ENCODE measurements around the gene PHF2. TPM values are rescaled to one million over a fixed set of nuclear protein-coding genes. Genes with fewer than 3 reads are reported as not detected.

Gene PHF2
- total RNA-seq, 4 donors from 2014 or later = 15.0 to 28.6 (median 20.4) TPM

DNA sequence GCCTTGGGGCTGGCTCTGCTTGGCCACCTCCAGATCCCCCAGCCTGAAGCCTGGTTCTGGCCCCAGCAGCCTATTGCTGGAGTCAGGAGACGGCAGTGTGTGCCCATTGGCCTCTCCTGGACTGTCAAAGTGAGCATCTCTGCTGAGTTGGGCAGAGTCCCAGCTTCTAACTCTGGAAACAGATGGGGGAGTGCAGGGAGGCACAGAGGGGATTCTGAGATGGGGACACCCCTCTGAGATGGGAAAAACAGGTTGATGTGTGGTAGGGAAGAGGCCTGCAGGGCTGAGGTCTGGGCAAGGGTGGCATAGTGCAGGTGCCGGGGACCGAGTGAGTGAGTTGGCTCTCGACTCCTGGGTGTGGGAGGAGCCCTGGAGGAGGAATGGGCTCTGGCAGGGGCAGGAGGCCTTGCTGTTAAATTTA lies 27.5 kb downstream of the PHF2 start:
- TF ChIP-seq, protein P1, sequence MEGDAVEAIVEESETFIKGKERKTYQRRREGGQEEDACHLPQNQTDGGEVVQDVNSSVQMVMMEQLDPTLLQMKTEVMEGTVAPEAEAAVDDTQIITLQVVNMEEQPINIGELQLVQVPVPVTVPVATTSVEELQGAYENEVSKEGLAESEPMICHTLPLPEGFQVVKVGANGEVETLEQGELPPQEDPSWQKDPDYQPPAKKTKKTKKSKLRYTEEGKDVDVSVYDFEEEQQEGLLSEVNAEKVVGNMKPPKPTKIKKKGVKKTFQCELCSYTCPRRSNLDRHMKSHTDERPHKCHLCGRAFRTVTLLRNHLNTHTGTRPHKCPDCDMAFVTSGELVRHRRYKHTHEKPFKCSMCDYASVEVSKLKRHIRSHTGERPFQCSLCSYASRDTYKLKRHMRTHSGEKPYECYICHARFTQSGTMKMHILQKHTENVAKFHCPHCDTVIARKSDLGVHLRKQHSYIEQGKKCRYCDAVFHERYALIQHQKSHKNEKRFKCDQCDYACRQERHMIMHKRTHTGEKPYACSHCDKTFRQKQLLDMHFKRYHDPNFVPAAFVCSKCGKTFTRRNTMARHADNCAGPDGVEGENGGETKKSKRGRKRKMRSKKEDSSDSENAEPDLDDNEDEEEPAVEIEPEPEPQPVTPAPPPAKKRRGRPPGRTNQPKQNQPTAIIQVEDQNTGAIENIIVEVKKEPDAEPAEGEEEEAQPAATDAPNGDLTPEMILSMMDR (IDR thresholded peaks at IDR 0.05; ENCODE audit: low read depth) = no peak

DNA sequence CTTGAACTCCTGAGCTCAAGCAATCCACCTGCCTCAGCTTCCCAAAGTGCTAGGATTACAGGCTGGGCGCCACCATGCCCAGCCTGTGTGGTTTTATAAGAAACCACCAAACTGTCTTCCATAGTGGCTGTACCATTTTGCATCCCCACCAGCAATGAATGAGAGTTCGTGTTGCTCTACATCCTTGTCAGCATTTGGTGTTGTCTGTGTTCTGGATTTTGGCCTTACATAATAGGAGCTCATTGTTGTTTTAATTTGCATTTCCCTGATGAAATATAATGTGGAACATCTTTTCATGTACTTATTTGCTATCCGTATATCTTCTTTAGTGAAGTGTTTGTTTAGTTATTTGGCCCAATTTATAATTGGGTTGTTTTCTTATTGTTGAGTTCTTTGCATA lies 29.8 kb downstream of the PHF2 start:
- TF ChIP-seq, protein P1 (IDR thresholded peaks at IDR 0.05; ENCODE audit: low read depth) = no peak

DNA sequence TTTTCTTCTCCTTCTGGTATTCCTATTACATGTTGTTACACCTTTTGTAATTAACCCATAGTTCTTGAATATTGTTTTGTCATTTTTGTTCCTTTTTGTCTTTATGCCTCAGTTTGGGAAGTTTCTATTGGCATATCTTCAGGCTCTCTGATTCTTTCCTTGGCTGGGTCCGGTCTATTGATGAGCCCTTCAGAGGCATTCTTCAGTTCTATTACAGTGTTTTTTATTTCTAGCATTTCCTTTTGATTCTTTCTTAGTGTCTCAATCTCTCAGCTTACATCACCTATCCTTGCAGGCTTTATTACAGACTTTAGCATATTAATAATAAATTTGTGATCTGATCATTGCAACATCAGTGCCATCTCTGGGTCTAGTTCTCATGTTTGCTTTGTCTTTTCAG lies 33.8 kb downstream of the PHF2 start:
- TF ChIP-seq, protein P1 (IDR thresholded peaks at IDR 0.05; ENCODE audit: low read depth) = no peak

DNA sequence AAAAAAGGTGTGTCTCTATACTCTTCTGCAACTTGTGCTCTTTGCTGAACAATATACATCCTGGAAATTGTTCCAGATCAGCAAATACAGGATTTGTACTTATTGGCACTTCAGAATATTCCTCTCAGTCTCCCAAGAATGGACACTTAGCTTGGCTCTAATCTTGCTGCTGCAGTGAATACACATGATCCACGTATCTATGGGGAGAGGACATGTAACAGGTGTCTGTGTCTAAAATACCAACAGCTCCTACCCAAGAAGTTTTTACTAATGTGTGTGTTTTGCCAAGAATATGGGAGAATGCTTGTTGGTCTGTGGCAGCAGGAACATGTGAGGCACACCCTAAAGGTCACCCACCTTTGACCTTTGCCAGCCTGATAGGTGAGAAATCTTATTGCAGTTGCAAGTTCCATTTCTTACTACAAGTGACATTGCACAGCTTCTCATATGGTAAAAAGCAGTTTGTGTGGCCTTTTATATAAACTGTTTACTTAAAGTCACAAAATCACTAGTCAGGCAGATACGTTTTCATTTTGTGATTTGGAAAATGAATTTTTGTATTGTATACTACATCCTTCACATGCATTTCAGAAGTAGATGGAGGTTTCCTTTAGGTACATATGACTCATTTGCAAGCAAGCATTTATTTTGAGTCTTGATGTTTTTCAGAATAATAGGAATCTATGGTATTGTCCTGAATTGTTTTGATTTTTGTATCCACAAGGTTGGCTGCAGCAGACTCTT lies 35.8 kb downstream of the PHF2 start:
- TF ChIP-seq, protein P1 (IDR thresholded peaks at IDR 0.05; ENCODE audit: low read depth) = no peak

DNA sequence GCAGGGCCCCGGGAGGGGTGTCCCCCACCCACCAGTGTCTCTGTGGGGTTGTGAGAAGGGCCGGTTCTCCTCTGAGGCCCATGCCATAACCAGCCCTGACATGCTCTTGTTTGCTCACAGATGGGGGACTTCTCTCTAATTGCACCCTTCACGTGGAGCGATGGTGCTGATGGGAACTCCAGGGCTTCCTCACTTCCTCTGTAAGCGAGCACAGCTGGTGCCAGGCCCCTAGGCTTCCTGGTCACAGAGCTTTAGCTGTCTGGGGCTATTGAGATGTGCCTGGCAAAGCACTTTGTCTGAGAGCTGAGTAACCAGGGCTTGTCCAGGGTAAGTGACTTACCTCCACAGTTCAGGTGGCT lies 36.4 kb downstream of the PHF2 start:
- TF ChIP-seq, protein P1 (IDR thresholded peaks at IDR 0.05; ENCODE audit: low read depth) = no peak

DNA sequence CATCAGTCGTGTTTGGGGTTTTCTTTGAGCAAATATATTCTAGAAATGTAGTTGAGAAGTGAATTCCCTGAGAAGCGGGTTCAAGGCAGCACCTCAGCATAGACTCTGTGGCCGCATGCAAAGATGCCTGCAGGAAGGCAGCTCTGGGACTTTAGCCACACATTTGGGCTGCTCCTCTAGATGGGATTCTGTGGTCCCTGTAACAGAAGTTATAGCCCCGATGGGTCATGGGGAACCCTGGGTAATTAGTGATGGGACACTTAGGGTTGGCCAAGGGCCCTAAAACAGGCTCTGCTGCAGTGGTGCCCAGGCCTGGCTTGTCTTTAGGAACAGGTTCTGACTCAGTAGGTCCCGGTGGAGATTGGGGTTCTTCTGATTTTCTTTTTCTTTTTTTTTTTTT lies 36.8 kb downstream of the PHF2 start:
- TF ChIP-seq, protein P1 (IDR thresholded peaks at IDR 0.05; ENCODE audit: low read depth) = no peak

DNA sequence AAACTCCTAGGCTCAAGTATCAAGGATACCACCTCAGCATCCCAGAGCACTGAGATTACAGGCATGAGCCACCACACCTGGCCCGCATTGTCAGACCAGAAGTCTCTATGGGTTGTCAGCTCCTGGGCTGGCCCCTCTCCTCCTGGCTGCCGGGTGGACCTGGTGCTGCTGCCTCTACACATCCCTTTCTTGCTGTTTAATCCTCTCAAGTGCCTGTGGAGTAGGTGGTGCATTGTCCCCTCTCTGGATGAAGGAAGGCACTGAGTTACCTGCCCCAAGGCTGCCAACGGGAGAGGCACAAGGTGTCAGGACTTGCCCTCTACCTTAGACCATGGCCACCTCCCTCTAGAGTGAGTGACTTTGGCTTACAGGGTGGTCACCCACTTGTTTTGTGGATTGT lies 37.4 kb downstream of the PHF2 start:
- TF ChIP-seq, protein P1 (IDR thresholded peaks at IDR 0.05; ENCODE audit: low read depth) = no peak

Measured in subcutaneous adipose tissue (tissue), 4 donors.